ENCODE data around the gene TMEM212. TPM values are rescaled to one million over a fixed set of nuclear protein-coding genes. Genes with fewer than 3 reads are reported as not detected.

The TMEM212 gene
- total and polyA plus RNA-seq, 7 donors: not detected

DNA sequence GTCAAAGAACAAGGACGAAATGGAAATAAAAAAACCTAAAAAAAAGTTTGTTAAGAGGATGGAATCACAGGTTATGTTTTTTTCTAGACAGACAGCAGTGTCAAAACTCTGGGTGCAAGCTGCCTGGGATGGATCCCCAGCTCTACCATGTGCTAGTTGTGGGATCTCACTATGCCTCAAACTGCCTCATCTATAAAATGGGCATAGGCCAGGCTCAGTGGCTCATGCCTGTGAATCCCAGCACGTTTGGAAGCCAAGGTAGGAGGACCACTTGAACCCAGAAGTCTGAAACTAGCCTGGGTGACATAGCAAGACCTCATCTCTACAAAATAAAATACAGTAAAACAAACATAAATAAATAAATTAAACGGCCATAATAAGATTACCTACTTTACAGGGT is 37.5 kb upstream of the TMEM212 start:
- Histone ChIP-seq H3K4me1 (peaks cover 0 to 28% (median 16%) of the 10 kb centered on the region in 4 donors), H3K36me3 (no peaks in the 10 kb centered on the region), H3K4me3 (no peak overlapping the region), H3K27ac (peak overlapping the region; percentile 63 to 81 (median 63)), H3K9me3 (no peaks in the 10 kb centered on the region), H3K27me3 (no peaks in the 10 kb centered on the region)
- TF ChIP-seq POLR2A (IDR thresholded peaks at IDR 0.05) (no peak), EP300 (IDR thresholded peaks at IDR 0.05) (no peak), POLR2AphosphoS5 (IDR thresholded peaks at IDR 0.05) (no peak)
- TF ChIP-seq, protein P1, sequence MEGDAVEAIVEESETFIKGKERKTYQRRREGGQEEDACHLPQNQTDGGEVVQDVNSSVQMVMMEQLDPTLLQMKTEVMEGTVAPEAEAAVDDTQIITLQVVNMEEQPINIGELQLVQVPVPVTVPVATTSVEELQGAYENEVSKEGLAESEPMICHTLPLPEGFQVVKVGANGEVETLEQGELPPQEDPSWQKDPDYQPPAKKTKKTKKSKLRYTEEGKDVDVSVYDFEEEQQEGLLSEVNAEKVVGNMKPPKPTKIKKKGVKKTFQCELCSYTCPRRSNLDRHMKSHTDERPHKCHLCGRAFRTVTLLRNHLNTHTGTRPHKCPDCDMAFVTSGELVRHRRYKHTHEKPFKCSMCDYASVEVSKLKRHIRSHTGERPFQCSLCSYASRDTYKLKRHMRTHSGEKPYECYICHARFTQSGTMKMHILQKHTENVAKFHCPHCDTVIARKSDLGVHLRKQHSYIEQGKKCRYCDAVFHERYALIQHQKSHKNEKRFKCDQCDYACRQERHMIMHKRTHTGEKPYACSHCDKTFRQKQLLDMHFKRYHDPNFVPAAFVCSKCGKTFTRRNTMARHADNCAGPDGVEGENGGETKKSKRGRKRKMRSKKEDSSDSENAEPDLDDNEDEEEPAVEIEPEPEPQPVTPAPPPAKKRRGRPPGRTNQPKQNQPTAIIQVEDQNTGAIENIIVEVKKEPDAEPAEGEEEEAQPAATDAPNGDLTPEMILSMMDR (IDR thresholded peaks at IDR 0.05): no peak
- DNase-seq: no peak
- WGBS, 2 donors: 40 to 52% methylated on average over 3 of the region's 3 CpGs
- intact Hi-C loops (cut with DNase I): no loop called here

DNA sequence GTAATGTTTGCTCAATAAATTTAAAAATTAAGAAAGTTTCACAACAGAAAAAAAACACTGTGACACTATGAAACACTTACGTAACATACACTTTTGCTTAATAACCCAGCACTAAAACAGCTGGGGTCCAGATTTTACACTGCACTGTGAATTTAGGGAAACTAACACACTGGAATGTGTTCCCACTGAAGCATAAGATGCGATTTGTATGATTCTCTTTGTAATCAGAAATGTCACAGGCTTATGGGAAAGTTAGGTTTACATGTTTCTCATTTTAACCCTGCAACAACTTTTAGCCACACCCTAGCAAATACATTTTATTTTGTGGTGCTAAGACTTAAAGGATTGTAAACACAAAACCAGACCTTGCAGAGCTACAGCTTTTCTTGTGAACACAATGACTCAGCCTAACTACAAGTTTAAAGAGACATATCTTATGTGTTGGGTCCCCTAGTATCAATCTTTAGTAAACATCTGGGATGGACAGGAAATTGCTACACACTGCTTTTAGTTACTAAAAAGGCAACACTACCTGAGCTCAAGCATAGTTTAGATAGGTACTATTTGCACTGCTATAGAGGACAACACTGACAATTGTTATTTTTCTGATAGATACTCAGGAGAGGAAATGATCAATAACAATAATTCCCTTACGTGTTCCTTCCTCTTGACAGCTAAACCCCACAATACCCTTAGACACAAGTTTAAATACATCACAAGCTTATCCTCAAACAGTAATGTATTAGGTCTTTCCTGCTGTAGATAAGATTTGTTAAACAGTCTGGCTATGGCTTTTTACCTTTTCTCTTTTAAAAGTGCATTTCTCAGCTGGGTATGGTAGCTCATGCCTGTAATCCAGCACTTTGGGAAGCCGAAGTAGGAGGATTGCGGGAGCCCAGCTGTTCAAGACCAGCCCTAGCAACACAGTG is 36.7 kb upstream of the TMEM212 start:
- no peak for DNase-seq
- Histone ChIP-seq H3K9me3 (no peaks in the 10 kb centered on the region), H3K27me3 (no peaks in the 10 kb centered on the region), H3K27ac (peak overlapping the region; percentile 63 to 81 (median 63)), H3K4me1 (peaks cover 0 to 24% (median 12%) of the 10 kb centered on the region in 4 donors), H3K4me3 (no peak overlapping the region), H3K36me3 (no peaks in the 10 kb centered on the region)
- peak; percentile 27 to 63 (median 48) for TF ChIP-seq POLR2AphosphoS5 (IDR thresholded peaks at IDR 0.05)
- no peak for TF ChIP-seq POLR2A (IDR thresholded peaks at IDR 0.05)
- WGBS, 2 donors: 19 to 63% methylated on average over 5 of the region's 5 CpGs
- intact Hi-C loops (cut with DNase I): no loop called here

DNA sequence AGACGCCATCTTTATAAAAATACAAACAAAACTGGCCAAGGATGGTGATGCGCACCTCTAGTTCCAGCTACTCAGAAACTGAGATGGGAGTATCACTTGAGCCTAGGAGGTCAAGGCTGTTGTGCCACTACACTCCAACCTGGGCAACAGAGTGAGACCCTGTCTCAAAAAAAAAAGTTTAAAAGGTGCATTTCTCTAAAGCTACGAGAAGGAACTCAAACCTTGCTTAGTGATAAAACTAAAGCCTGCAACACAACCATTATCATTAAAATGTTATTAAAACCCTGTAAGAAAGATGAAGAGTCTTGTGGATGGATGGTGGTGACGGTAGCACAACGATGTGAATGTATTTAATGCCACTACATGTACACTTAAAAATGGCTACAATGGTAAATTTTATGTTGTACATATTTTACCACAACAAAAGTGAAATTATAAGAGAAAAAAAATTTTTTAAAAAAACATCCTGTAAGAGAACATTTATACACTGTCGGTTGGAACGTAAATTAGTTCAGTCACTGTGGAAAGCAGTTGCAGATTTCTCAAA is 35.9 kb upstream of the TMEM212 start:
- Histone ChIP-seq H3K27me3 (no peaks in the 10 kb centered on the region), H3K27ac (peak overlapping the region; percentile 42 to 81 (median 63)), H3K36me3 (no peaks in the 10 kb centered on the region), H3K4me1 (peaks cover 0 to 18% (median 8%) of the 10 kb centered on the region in 4 donors), H3K4me3 (no peak overlapping the region), H3K9me3 (no peaks in the 10 kb centered on the region)
- TF ChIP-seq POLR2AphosphoS5 (IDR thresholded peaks at IDR 0.05): no peak
- TF ChIP-seq, protein P1 (IDR thresholded peaks at IDR 0.05): no peak
- TF ChIP-seq POLR2A (IDR thresholded peaks at IDR 0.05): no peak
- no peak for TF ChIP-seq EP300 (IDR thresholded peaks at IDR 0.05)
- no peak for DNase-seq
- intact Hi-C loops (cut with DNase I): no loop called here
- 88 to 95% methylated on average over 7 of the region's 7 CpGs for WGBS, 2 donors

DNA sequence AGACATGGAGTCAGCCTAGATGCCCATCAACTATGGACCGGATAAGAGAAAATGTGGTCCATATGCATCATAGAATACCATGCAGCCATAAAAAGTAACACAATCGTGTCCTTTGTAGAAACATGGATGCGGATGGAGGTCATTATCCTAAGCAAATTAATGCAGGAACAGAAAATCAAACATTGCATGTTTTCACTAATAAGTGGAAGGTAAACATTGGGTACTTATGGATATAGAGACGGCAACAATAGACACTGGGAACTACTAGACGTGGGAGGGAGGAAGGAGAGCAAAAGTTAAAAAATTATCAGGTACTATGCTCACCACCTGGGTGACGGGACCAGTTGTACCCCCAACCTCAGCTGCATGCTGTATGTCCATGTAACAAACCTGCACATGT is 35.3 kb upstream of the TMEM212 start:
- H3K4me3 ChIP-seq: no peak overlapping the region
- no peaks in the 10 kb centered on the region for H3K9me3 ChIP-seq
- TF ChIP-seq EP300 (IDR thresholded peaks at IDR 0.05) (no peak), POLR2AphosphoS5 (IDR thresholded peaks at IDR 0.05) (no peak), POLR2A (IDR thresholded peaks at IDR 0.05) (no peak)
- TF ChIP-seq, protein P1 (IDR thresholded peaks at IDR 0.05): no peak
- no peak for DNase-seq
- no peaks in the 10 kb centered on the region for H3K36me3 ChIP-seq
- intact Hi-C loops (cut with DNase I): no loop called here
- H3K4me1 ChIP-seq: peaks cover 0 to 12% (median 6%) of the 10 kb centered on the region in 4 donors
- H3K27ac ChIP-seq: peak overlapping the region in 1 of 4 donors; percentile 81
- WGBS, 2 donors: 94 to 95% methylated on average over 6 of the region's 6 CpGs
- H3K27me3 ChIP-seq: no peaks in the 10 kb centered on the region

DNA sequence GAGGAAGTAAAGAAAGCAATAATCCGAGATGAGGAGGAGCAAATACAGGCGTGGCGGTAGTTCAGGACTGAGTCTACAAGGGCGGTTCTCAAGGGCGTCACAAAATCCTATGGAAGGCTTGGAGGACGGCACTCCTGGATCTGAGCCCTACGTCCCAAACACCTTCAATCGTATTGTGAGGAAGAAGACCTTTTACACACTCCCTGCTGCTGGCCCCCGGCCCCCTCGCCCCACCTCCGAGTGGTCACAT is 33.6 kb upstream of the TMEM212 start:
- WGBS, 2 donors: 1 to 4% methylated on average over 11 of the region's 11 CpGs
- DNase-seq: no peak
- TF ChIP-seq POLR2AphosphoS5 (IDR thresholded peaks at IDR 0.05) (no peak), EP300 (IDR thresholded peaks at IDR 0.05) (no peak), POLR2A (IDR thresholded peaks at IDR 0.05) (no peak)
- TF ChIP-seq, protein P1 (IDR thresholded peaks at IDR 0.05): no peak
- H3K36me3 ChIP-seq: no peaks in the 10 kb centered on the region
- peaks cover 0 to 12% (median 6%) of the 10 kb centered on the region in 4 donors for H3K4me1 ChIP-seq
- H3K9me3 ChIP-seq: no peaks in the 10 kb centered on the region
- intact Hi-C loops (cut with DNase I): no loop called here
- H3K4me3 ChIP-seq: peak overlapping the region; percentile 33 to 73 (median 56)
- no peaks in the 10 kb centered on the region for H3K27me3 ChIP-seq
- peak overlapping the region; percentile 76 to 94 (median 82) for H3K27ac ChIP-seq

Measured in sigmoid colon (tissue), 7 donors.